GM19043 (cell line): ENCODE results near the gene CCDC83.
A peak's percentile ranks its signal among the peaks of the same experiment; 100 is the strongest.

Experiments
- ATAC-seq: cut with Tn5 transposase; IDR thresholded peaks from one replicate; pipeline ENCODE4 v1.9.1; 2021; ENCODE audit warnings: low read depth; ENCODE audit not compliant: unreplicated experiment

The CCDC83 gene

DNA sequence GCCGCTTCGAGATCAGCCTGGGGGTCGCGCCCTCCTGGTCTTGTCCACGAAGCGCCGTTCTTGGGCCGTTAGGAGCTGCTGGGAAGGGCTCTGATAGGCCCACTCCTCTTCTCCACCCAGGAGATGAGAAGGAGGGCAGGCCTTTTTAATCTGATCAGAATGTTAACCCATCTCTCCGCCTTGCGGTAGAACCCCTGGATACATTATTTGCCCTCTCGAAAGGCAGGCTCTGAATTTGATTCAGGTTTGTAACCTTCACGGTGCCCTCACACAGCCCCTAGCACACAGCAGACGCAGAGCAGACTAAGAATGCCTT lies at the start of gene CCDC83:
Gene CCDC83 (plus strand): TSS at position 43 of the 316 bp plus-strand sequence. CDS start 9,741 bp downstream, outside the sequence.
- ATAC-seq, result no peak

DNA sequence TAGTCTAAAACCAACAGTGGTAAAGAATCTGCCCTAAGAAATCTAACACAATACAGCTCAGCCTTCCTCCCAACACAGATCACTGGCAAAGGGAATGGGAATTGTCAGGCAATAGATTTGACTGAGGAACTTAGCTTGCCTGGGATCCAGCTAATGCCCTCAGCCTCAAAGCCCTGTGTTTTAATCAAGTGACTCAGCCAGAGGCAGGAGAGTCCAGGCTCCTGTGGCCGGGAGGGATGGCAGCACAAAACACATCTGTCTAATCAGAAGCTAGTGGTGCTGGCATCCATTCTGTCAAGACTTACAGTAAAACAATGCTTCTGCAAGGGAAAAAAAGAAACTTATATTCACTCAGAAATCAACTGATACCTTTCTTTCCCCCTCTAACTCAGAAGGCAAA lies 49.8 kb upstream of the CCDC83 start:
- no peak for ATAC-seq

DNA sequence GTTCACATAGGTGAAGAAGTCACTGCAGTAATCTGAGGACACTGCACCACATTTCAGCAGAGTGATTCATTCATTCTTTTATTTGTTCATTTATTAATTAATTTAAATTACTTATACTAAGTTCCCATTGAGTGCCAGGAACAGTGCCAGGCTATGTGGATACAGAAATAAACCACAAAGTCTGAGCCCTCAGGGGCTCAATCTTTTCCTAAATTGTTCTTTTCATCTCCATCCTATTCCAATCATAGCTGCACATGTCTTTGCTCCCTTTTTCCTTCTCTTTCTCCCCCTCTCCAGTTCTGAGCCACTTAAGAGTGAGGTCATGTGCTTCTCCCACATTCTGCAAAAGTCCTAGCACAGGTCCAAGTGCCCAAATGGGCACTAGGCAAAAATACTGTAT lies 49.2 kb upstream of the CCDC83 start:
- ATAC-seq, result no peak

DNA sequence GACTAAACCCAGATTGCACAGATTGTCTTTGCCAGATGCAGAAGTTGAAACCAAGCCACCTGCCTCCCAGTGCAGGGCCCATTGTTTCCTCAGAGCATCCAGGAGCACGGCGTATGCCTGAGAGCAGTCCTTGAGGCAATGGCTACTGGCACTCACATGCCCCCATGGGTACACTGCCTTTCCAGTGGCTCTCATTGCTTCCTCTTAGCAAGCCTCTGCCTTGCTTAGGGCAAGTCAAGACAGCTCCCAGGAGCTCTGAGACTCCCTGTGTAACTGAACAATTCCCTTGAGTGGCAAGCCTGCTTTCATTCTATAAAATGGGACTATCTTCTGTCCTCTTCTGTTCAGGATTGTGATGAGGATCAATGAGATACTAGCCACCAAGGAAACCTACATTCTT lies 48.3 kb upstream of the CCDC83 start:
- no peak for ATAC-seq

DNA sequence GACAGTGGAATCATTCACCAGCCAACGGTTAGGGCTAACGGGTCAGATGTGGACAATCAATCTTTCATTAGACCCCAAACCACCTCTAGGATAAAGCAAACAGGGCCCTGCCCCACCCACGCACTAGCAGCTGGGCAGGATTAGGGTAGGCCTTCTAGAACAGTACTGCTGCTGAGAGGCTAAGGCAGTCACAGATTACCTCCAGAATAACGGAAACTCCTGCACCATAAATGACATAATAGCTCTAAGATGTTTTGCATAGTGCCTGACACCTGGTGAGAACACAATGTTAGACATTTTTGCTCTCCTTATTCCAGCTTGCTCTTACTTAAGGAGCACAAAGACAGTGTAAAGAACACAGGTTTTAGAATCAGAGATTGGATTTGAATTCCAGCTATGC lies 46.0 kb upstream of the CCDC83 start:
- ATAC-seq, result peak; percentile 48

DNA sequence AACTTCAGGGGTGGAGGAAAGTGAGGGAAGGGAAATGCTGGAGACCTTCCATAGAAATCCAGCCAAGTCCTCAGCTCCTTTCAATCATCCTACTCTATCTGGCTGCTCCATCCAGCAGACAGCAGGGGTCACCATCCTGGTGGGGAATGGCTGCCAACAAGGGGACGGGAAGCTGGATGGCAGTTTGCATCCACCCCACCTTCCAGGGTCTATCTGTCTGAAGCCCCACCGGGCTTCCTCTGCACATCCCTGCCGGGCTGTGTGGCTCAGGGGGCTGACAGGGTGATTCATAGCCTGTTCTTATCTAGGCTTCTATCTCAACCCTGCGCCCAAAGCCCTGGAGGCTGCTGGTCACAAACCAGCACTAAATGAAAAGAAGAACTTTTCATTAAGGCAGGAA lies 45.3 kb upstream of the CCDC83 start:
- ATAC-seq, result no peak

DNA sequence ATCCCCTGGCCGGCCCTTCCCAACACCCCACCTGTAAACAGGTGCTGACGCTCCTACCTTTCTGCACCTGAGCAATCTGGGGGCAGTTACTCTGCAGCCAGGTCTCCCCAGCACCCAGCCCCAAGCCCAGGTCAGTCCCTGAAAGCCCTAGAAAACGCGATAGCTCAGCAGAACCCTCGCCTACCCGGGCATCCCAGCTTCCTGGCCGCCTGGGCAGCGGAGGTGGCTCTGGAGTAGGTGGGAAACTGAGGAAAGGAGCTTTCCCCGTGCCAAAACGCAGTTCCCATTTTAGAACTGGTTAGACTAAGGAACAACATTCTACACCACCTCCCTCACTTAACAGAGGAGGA lies 44.7 kb upstream of the CCDC83 start:
- no peak for ATAC-seq

DNA sequence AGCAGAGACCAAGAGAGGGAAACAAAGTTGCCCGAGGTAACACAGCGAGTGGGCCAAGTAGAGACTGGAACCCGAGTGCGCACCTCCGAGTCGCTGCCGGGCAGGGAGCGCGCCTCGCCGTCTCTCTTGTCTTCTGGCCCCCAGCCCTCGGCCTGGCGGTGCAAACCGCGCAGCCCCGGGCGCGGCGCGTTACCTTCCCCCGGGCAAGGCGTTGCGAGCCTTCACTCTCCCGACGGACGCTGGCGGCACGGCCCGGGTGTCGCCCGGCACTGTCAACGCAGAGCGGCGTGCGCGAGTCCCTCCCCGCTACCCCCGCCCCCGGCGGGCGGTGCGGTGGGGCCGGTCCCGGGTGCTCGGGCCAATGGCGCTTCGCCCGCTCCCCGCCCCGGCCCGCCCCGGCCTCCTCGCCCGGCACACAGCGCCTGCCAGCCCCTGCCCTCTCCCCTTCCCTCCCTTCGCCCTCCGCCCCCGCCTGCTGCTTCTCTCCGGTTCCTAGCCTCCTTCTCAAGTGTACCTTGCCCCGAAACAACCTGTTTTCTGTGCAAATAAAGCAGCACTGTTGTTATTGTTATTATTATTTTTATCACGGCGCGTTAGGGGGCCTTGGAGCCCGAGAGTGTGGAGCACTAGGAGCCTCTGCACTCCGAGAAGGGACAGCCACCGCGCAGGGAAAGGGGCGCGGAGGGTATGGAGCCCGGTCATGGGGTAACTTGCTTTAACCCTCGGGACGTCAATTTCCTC lies 44.1 kb upstream of the CCDC83 start, which contains the start of gene SYTL2:
Gene SYTL2 (minus strand): TSS at position 271 of the 741 bp plus-strand sequence. CDS start 53,416 bp downstream, outside the sequence.
- peak; percentile 80 for ATAC-seq

DNA sequence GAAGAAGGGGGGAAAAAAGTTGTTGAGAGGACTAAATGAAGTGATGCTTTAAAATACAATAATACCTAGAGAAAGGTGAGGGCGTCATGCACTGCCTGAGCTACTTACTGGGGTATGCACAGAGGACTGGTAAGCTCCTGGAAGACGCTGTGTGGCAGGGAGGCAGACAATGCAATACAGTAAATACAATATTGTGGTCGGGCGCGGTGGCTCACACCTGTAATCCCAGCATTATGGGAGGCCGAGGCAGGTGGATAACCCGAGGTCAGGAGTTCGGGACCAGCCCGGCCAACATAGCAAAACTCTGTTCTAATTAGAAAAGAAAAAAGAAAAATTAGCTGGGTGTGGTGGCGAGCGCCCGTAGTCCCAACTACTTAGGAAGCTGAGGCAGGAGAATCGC lies 43.6 kb upstream of the CCDC83 start:
- ATAC-seq, result no peak

DNA sequence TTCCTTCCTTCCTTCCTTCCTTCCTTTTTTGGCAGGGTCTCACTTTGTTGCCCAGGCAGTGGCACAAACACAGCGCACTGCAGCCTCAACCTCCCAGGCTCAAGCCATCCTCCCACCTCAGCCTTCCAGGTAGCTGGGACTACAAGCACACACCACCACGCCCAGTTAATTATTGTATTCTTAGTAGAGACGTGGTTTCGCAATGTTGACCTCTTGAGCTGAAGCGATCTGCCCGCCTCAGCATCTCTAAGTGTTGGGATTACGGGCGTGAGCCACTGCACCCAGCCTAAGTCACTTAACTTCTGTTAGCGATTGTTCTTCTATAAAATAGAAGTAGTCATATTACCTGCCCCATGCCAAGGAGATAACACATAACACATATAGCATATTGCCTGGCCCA lies 41.5 kb upstream of the CCDC83 start:
- no peak for ATAC-seq

DNA sequence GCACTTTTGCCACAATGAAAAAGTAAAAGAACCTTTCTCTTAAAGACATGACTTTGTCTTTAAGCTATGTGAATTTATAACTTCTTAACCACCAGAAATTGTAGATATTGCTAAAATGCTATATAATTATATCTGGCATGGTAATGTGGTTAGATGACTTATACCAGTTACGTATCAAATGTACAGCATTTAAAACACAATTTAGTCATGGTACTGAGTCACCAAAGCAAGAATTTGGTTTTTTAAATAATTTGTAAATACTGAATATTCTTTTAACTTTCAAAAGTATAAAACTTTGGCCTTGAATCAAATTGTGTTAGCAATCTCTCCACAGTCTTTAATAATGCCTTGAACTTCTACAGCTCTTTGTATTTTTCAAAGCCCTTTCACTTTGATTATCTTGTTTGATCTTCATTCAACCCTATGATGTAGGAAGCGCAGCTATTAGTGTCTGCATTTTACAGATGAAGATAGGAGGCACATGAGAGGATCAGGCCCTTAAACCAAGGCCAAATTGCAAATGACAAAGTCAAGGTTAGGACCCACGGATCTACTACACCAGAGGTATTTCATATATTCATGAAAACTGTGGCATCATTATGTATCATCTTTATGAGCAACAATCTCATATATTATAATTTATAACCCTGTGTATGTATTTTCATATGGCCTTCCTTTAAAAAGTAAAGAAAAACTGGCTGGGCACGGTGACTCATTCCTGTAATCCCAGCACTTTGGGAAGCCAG lies 39.8 kb upstream of the CCDC83 start:
- ATAC-seq, result no peak

DNA sequence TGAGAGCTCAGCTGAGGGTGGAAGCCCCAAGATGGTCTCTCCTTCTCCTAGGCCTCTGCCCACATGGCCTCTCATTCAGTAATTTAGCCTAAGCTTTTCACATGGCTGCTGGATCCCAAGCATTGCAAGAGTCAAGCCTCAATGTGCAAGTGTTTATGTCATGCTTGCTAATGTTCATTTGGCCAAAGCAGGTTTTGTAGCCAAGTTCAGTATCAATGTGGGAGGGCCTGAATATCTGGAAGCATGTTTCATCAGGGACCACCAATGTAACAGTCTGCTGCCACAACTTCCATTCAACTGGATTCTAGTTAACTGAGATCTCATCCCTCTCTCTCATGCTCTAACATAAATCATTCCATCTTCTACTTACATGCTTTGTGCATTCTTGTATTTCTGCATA lies 35.7 kb upstream of the CCDC83 start:
- ATAC-seq, result no peak

DNA sequence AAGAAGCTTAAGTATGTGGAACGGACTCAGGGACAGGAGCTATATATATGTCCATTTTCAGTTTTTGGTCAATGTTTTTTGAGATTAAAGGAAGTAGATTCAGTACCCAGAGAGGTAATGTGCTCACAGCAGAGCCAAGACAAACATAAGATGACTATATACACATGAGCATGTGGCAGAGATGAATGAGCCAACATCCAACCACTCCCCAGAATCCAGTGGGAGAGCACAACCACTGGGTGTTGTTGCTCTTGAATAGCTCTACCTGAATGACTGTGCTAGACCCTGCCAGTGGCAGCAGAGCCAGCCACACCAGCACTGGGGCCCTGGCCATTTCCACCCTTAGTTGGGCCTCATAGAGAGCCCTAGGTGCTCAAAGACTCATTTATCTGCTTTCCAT lies 33.5 kb upstream of the CCDC83 start:
- ATAC-seq, result no peak

DNA sequence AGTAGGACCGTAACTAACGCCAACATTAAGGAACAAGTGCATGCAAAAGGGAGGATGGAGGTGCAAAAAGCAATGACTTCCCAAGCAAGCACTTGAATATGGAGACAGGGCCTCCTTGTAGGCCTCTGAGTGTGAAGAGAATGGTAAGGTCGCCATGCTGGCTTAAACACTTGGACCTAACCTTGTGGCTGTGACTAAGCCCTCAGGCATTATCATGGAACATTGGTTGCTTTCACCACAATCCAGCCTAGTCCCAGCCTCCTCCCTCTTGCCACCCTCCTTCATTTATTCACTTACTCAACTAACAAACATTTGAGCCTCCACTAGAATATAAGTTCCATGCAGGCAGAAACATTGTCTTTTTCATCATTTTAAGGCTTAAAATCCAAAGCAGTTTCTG lies 32.4 kb upstream of the CCDC83 start:
- ATAC-seq, result no peak

DNA sequence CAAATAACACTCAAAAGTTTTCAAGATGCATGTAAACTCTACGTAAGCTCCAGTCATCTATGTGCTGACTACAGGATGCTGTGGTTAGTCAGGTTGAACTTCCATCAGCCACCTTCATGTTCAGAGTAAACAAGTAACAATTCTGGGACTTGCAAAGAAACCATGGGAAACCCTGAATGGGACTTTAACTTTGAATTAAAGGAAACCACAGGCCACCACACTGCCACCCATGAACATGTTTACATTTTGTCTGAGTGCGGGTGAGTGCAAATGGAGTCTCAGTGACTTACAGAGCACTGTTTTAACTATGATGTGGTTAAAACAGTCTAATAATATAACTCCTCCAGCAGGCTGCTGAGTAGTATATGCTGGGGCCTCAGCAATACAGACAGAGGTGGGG lies 31.4 kb upstream of the CCDC83 start:
- no peak for ATAC-seq

DNA sequence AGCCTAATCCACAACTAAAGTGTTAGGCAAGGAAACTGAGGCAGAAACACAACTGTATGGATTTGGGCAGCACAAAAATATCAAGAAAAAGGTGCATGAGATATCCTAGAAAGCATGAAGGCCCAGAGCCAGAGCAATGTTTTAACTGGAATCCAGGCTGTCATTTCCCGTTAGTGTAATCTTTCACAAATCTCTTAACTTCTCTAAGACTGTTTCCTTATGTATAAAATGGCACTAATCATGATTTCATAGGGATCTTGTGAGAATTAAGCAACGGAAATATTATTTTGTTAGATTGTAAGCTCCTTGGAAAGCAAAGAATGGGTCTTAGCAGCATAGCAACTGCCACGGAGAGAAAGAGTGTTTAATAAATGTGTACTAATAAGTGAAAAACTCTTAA lies 29.6 kb upstream of the CCDC83 start:
- ATAC-seq, result no peak

DNA sequence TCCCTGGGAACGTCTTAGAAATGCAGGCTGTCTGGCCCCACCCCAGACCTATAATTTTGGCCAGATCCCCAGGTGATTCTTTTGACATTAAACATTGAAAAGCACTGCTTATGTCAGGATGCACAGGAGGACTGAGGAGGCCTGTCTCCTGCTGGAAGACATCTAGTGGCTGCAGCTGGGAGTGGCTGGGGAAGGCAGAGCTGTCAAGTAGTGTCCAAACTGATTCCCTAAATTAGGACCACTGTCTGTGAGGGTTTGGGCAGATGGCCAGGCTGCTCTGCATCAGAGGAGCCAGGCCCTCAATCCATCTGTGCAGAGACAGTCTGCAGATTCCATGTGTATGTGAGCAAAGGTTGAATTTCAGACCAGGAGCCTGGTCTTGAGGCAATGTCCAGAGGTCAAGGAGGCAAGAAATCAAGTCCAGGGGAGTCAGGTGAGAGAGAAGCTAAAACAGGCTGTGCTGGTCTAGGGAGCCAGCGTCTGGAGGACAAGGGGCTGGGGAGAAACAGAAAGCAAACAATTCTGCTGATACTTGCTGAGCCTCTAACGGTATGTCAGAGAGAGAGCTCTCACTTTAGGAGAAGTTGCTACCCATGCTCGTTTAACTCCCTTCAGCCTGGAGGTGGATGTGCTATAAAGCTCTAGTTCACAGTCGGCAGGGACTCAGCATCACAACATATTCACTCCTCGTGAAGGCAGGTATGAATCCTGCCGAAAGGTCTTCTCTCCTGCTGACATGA lies 28.9 kb upstream of the CCDC83 start:
- no peak for ATAC-seq

DNA sequence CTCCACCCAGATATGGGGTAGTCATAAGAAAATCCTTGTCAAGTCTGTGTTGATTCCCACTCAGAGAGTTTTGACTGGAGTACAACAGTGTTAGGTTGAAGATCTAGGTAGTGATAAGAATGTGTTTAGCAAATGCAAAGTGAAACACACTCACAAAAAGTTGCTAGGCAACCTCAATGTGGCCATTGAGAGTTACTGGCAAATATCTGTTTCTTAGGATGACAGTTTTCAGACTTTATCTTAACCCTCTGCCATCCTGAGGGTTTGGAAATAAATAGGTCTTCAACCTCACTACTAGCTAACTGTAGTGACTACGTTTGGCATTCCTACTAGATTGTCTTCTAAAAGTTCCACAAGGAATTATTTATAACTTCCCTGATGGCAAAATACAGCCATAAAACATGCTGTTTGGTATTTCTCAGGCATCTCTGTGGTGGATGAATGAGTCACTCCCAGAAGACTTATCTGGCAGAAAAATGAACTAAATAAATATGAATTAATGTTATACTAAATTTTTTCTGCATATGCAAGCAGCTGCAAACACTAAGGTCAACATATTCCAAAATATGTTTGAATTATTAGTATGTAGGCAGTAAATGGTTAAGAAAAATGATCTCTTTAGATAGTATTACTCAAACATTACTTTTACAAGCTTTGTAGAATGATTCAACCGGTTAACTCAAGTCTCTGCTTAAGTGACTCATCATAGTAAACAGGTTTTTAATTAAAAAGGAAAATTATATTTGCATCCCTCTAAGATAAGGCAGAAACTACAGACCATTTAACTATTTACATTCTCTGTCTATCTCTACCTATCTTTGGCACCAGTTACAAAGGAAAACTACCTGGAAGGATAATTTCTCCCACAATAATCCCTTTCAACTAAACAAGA lies 27.2 kb upstream of the CCDC83 start:
- no peak for ATAC-seq

DNA sequence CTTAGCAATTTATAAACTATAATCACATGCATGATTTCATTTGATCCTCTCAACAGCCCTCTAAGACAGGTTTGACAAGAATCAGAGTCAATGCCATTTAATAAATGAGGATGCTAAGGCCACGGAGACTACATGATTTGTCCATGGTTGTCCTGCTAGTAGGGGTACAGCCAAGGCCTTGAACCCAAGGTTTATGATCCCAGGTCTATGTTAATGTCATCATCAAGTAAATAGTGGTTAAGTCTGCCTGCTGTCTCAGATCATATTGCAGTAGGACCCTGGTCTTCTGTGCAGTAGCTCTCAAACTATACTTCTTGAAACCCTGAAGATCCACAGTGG lies 26.6 kb upstream of the CCDC83 start:
- no peak for ATAC-seq

DNA sequence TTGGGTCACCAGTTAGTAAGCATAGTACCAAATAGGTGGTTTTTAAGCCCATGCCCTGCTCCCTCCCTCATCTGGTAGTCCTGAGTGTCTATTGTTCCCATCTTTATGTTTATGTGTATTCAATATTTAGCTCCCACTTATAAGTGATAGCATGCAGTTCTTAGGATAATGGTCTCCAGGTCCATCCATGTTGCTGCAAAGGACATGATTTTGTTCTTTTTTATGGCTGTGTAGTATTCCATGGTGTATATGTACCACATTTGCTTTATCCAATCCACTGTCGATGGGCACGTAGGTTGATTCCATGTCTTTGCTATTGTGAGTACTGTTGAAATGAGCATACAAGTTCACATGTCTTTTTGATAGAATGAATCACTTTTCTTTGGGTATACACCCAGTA lies 26.0 kb upstream of the CCDC83 start:
- ATAC-seq, result no peak

DNA sequence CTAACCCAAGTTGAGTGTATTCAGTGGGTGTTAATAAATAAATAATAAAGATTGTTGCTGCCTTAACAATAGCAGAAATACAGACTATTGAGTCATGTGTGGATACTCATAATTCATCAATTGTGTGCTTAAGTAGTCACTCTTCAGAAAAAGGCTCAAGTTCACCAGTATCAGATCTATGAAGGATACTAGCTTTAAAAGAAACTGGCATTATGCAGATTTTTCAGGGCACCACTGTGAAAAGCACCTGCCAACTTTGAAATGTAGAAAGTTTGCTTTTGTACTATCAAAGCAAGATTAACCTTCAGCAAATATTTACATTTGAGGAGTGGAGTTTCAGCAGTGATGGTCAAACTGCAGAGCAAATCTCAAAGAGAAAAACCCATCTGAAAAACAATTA lies 24.1 kb upstream of the CCDC83 start:
- ATAC-seq, result no peak
